B cell (primary cell): ENCODE results near the gene CNIH1. TPM values are rescaled to one million over a fixed set of nuclear protein-coding genes. Genes with fewer than 3 reads are reported as not detected.
"Not testable (repeated sequence)": the region's sequence is repeated elsewhere in the genome, so short reads cannot be mapped to it uniquely, and the experiment has no call there.

Experiments used
- ATAC-seq: fragments of 200-7000 bp; cut with Tn5 transposase; one replicate; pipeline ENCODE4 v1.10.0; 2021; ENCODE audit warnings: low read depth, mild to moderate bottlenecking, moderate number of reproducible peaks, moderate library complexity
- CTCF ChIA-PET: fragments of 350-600 bp; sonication (Branson Sonifier 250); formaldehyde crosslinking; loops from one replicate; lab custom pipeline; 2021; ENCODE audit warnings: antibody characterized with exemption, inconsistent platforms; lab: Charles Lee
- POLR2A ChIA-PET: fragments of 350-600 bp; sonication (Branson Sonifier 250); formaldehyde crosslinking; loops from one replicate; lab custom pipeline; 2021; ENCODE audit warnings: antibody characterized with exemption; lab: Charles Lee
- DNase-seq: peaks from one replicate; pipeline ENCODE4 v3.0.0; 2013
- H2AFZ ChIP-seq: 2 replicates; pipeline ENCODE4 v1.6.1; 2012; ENCODE audit warnings: mild to moderate bottlenecking, low read depth, low read length; ENCODE audit not compliant: insufficient read depth, poor library complexity, severe bottlenecking
- H3K27ac ChIP-seq, 2 donors: 1 replicate in 1 of 2; 2 replicates in 1 of 2; pipeline ENCODE4 v1.5.1; 2012 to 2013; ENCODE audit warnings: low read length in 2 of 2, mild to moderate bottlenecking in 2 of 2, moderate library complexity in 1 of 2
- H3K27me3 ChIP-seq, 4 experiments: fragments of 200-600 bp in 1 of 4; sonication (generic) in 1 of 4; replicated peaks in 1 of 4; 1 replicate in 2 of 4; 2 replicates in 2 of 4; pipeline versions ENCODE4 v1.6.1 to v1.7.0; 2013 to 2016; ENCODE audit warnings: low read length in 3 of 4, mild to moderate bottlenecking in 2 of 4, mixed read lengths in 1 of 4, moderate library complexity in 1 of 4; ENCODE audit not compliant: insufficient read depth in 4 of 4, control insufficient read depth in 3 of 4; ENCODE audit errors: control extremely low read depth in 1 of 4
- H3K36me3 ChIP-seq, 2 experiments: replicated peaks in 1 of 2; 1 replicate in 1 of 2; 2 replicates in 1 of 2; pipeline versions ENCODE4 v1.6.1 to v1.7.1; 2013; ENCODE audit warnings: low read length in 1 of 2; ENCODE audit not compliant: insufficient read depth in 2 of 2, control insufficient read depth in 1 of 2; ENCODE audit errors: control extremely low read depth in 1 of 2, extremely low read depth in 1 of 2
- H3K4me1 ChIP-seq, 2 donors: fragments of 200-600 bp in 1 of 2; sonication (generic) in 1 of 2; 1 replicate in 1 of 2; 2 replicates in 1 of 2; pipeline versions ENCODE4 v1.5.1 to v1.6.1; 2013 to 2017; ENCODE audit warnings: low read length in 2 of 2; ENCODE audit not compliant: control insufficient read depth in 2 of 2, insufficient read depth in 2 of 2
- H3K4me2 ChIP-seq: replicated peaks from 2 replicates; pipeline ENCODE3; 2012; ENCODE audit warnings: mild to moderate bottlenecking, low read depth, low read length; ENCODE audit not compliant: poor library complexity, severe bottlenecking
- H3K4me3 ChIP-seq, 5 experiments: fragments of 200-600 bp in 1 of 5; sonication (generic) in 1 of 5; 1 replicate in 3 of 5; 2 replicates in 2 of 5; pipeline versions ENCODE4 v1.5.1 to v1.7.0; 2011 to 2016; ENCODE audit warnings: low read length in 4 of 5, mild to moderate bottlenecking in 4 of 5, low read depth in 2 of 5, control low read depth in 1 of 5, moderate library complexity in 1 of 5; ENCODE audit not compliant: insufficient read depth in 1 of 5; ENCODE audit errors: control extremely low read depth in 1 of 5, extremely low read depth in 1 of 5
- H3K79me2 ChIP-seq: fragments of 200-600 bp; sonication (generic); one replicate; pipeline ENCODE4 v1.6.0; 2016; ENCODE audit warnings: low read length; ENCODE audit not compliant: control insufficient read depth, insufficient read depth
- H3K9ac ChIP-seq: fragments of 200-600 bp; sonication (generic); 2 replicates; pipeline ENCODE4 v1.6.1; 2017; ENCODE audit warnings: mild to moderate bottlenecking, low read length, moderate library complexity
- H3K9me3 ChIP-seq, 3 donors: one replicate each; pipeline versions ENCODE4 v1.6.1 to v1.7.1; 2013; ENCODE audit warnings: low read length in 2 of 3; ENCODE audit not compliant: control insufficient read depth in 2 of 3, insufficient read depth in 1 of 3; ENCODE audit errors: control extremely low read depth in 1 of 3
- H4K20me1 ChIP-seq: 2 replicates; pipeline ENCODE4 v1.6.0; 2012; ENCODE audit warnings: mild to moderate bottlenecking, low read length; ENCODE audit not compliant: insufficient read depth, control insufficient read depth, poor library complexity, severe bottlenecking
- H3K27ac Mint-ChIP-seq: one replicate; pipeline ENCODE4 v1.8.0; 2021; ENCODE audit warnings: mixed read lengths
- H3K27me3 Mint-ChIP-seq: one replicate; pipeline ENCODE4 v1.8.0; 2021; ENCODE audit warnings: mixed read lengths
- H3K4me1 Mint-ChIP-seq: one replicate; pipeline ENCODE4 v1.8.0; 2021; ENCODE audit warnings: mixed read lengths
- H3K4me3 Mint-ChIP-seq: one replicate; pipeline ENCODE4 v1.8.0; 2021; ENCODE audit warnings: mixed read lengths
- H3K9me3 Mint-ChIP-seq: one replicate; pipeline ENCODE4 v1.8.0; 2022; ENCODE audit warnings: mixed read lengths; ENCODE audit not compliant: insufficient read depth
- CTCF ChIP-seq: fragments of 200-600 bp; IDR thresholded peaks from one replicate; pipeline ENCODE4 v1.8.0; 2022; ENCODE audit warnings: antibody characterized with exemption, mild to moderate bottlenecking
- EZH2 ChIP-seq: IDR thresholded peaks from 2 replicates; pipeline ENCODE4 v1.6.1; 2012; ENCODE audit warnings: borderline replicate concordance, low read depth, mild to moderate bottlenecking, moderate library complexity, low read length; ENCODE audit not compliant: insufficient read depth, poor library complexity, severe bottlenecking
- WGBS: methylation state at CpG from one replicate; pipeline ENCODE4 v1.1.5; 2013; ENCODE audit warnings: missing lambda C conversion rate; ENCODE audit not compliant: insufficient coverage; 5-methylcytosine and 5-hydroxymethylcytosine counted together
- intact Hi-C: fragments of 100-400 bp; cut with micrococcal nuclease; formaldehyde crosslinking; loops from one replicate; pipeline ENCODE4 v1.10.0; 2022
- polyA plus RNA-seq: library from polyadenylated mRNA; depleted of rRNA; stranded (reverse); fragments of >200 nt; gene quantifications from 2 replicates; pipeline ENCODE4 v1.2.3, GENCODE V29; 2012
- total RNA-seq, 2 donors: library from RNA; stranded (reverse); fragments of 120-200 nt in 1 of 2; gene quantifications; 1 replicate in 1 of 2; 2 replicates in 1 of 2; pipeline versions ENCODE4 v1.2.3 to v1.2.4, GENCODE V29; 2013 to 2022

CNIH1 gene
- total and polyA plus RNA-seq, 2 donors (not counting 1 experiment from before 2014, with no cell fraction given): 42.8 to 66.4 TPM

DNA sequence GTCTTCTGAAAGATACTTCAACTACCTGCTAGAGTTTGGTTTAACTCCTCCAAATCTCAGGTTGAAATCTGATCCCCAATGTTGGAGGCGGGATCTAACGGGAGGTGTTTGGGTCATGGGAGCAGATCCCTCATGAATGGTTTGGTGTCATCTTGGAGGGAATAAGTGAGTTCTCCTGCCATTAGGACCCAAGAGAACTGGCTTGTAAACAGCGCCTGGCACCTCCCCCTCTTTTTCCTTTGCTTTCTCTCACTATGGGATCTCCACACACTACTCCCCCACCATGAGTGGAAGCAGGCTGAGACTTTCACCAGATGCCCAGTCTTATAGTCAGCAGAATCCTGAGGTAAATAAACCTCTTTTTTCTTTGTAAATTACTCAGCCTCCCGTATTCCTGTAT is 2.5 kb downstream of the CNIH1 start:
- TF ChIP-seq EZH2 (no peak), CTCF (no peak)
- Histone ChIP-seq H3K4me1 (peaks cover 26 to 27% of the 10 kb centered on the region in 2 donors), H3K4me3 (no peak overlapping the region), H3K27ac (no peak overlapping the region), H3K27me3 (no peaks in the 10 kb centered on the region), H3K4me2 (no peak overlapping the region), H3K9me3 (no peaks in the 10 kb centered on the region), H4K20me1 (peaks cover 14% of the 10 kb centered on the region), H3K36me3 (peaks cover 0 to 4% of the 10 kb centered on the region in 2 experiments), H2AFZ (no peak overlapping the region), H3K9ac (no peak overlapping the region), H3K79me2 (peaks cover 70% of the 10 kb centered on the region)
- CTCF ChIA-PET: interaction anchor here (0.7 to 1.3 kb wide), 4 partner anchors 34 to 446 kb away, joined by 3 to 5 read pairs (median 4); partner anchors contain the start of gene GMFB
- peak overlapping the region; percentile 29 for H3K27ac Mint-ChIP-seq
- H3K4me1 Mint-ChIP-seq: peaks cover 66% of the 10 kb centered on the region
- DNase-seq (no peak), ATAC-seq (no peak)
- no peaks in the 10 kb centered on the region for H3K9me3 Mint-ChIP-seq
- intact Hi-C loops: no loop called here
- no peaks in the 10 kb centered on the region for H3K27me3 Mint-ChIP-seq
- H3K4me3 Mint-ChIP-seq: no peak overlapping the region
- WGBS: 100% methylated on average over 3 of the region's 4 CpGs
- POLR2A ChIA-PET: no interaction called here

DNA sequence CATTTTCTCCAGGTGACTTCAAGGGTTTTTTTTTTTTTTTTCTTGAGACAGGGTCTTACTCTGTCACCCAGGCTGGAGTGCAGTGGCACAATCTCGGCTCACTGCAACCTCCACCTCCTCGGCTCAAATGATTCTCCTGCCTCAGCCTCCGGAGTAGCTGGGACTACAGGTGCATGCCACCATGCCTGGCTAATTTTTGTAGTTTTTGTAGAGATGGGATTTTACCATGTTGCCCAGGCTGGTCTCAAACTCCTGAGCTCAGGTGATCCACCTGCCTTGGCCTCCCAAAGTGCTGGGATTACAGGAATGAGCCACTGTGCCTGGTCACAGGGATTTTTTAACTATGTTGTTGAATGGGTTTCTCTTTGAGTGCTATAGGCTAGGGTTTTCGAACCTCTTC is 3.2 kb downstream of the CNIH1 start:
- H3K4me2 ChIP-seq, H3K9me3 ChIP-seq, H3K27ac ChIP-seq, H3K27me3 ChIP-seq, H3K4me3 Mint-ChIP-seq, ATAC-seq, H3K4me3 ChIP-seq, H2AFZ ChIP-seq, DNase-seq, H3K36me3 ChIP-seq, H3K9me3 Mint-ChIP-seq, H3K27ac Mint-ChIP-seq, H3K9ac ChIP-seq, intact Hi-C loops, H3K27me3 Mint-ChIP-seq: not testable (repeated sequence)
- peaks cover 26 to 27% of the 10 kb centered on the region in 2 donors for H3K4me1 ChIP-seq
- H4K20me1 ChIP-seq: peaks cover 14% of the 10 kb centered on the region
- POLR2A ChIA-PET: interaction anchor here (0.7 kb wide), 2 partner anchors 61 to 88 kb away, joined by 3 to 7 read pairs; no protein-coding TSS in a partner anchor
- no CpG with 5 or more reads among the region's 4 CpGs for WGBS
- peaks cover 75% of the 10 kb centered on the region for H3K79me2 ChIP-seq
- CTCF ChIA-PET: interaction anchor here (0.7 to 1.0 kb wide), 4 partner anchors 10 to 73 kb away, joined by 3 to 5 read pairs (median 4); no protein-coding TSS in a partner anchor
- peaks cover 70% of the 10 kb centered on the region for H3K4me1 Mint-ChIP-seq
